Upper lobe of left lung (tissue), 6 donors: ENCODE measurements around the gene SNX14. TPM values are rescaled to one million over a fixed set of nuclear protein-coding genes. Genes with fewer than 3 reads are reported as not detected.

Source experiments
- ATAC-seq, 2 donors: fragments of 200-7000 bp; cut with Tn5 transposase; one replicate each; pipeline ENCODE4 v1.9.1; 2022; ENCODE audit warnings: mild to moderate bottlenecking in 2 of 2, moderate library complexity in 2 of 2; ENCODE audit not compliant: low FRiP score in 2 of 2
- DNase-seq, 2 donors: peaks; one replicate each; pipeline ENCODE4 v3.0.0-alpha.2; 2019 to 2020
- H3K27ac ChIP-seq, 4 donors: fragments of 200-600 bp; sonication (generic); one replicate each; pipeline ENCODE4 v1.5.1; 2016 to 2019
- H3K27me3 ChIP-seq, 4 donors: fragments of 200-600 bp; sonication (generic); one replicate each; pipeline ENCODE4 v1.5.1; 2017 to 2019
- H3K36me3 ChIP-seq, 4 donors: fragments of 200-600 bp; sonication (generic); one replicate each; pipeline ENCODE4 v1.5.1; 2016 to 2019
- H3K4me1 ChIP-seq, 4 donors: fragments of 200-600 bp; sonication (generic); one replicate each; pipeline ENCODE4 v1.5.1; 2018 to 2019
- H3K4me3 ChIP-seq, 4 donors: fragments of 200-600 bp; sonication (generic); one replicate each; pipeline ENCODE4 v1.5.1; 2017 to 2019; ENCODE audit warnings: mild to moderate bottlenecking in 2 of 4, moderate library complexity in 1 of 4
- H3K9me3 ChIP-seq, 4 donors: fragments of 200-600 bp; sonication (generic); one replicate each; pipeline ENCODE4 v1.5.1; 2018 to 2019
- EP300 ChIP-seq, 4 donors: sonication (generic); formaldehyde crosslinking; IDR thresholded peaks; one replicate each; pipeline ENCODE4 v1.5.1; 2017; ENCODE audit warnings: antibody characterized with exemption in 4 of 4, control low read depth in 2 of 4
- POLR2A ChIP-seq, 4 donors: fragments of 450-650 bp; IDR thresholded peaks; one replicate each; pipeline ENCODE4 v1.5.1; 2016 to 2017; ENCODE audit warnings: antibody characterized with exemption in 4 of 4, mild to moderate bottlenecking in 2 of 4
- POLR2AphosphoS5 ChIP-seq, 2 donors: sonication (generic); formaldehyde crosslinking; IDR thresholded peaks; one replicate each; pipeline ENCODE4 v1.5.1; 2017; ENCODE audit warnings: antibody characterized with exemption in 2 of 2
- WGBS, 2 donors: methylation state at CpG; one replicate each; pipeline ENCODE4 v1.1.5; 2017 to 2018; 5-methylcytosine and 5-hydroxymethylcytosine counted together
- total RNA-seq, 6 donors: library from RNA; depleted of rRNA in 4 of 6; stranded (reverse); fragments of >200 nt in 4 of 6; gene quantifications; one replicate each; pipeline versions ENCODE4 v1.1.0 to v1.2.1, GENCODE V29; 2016 to 2021
- TF ChIP-seq, protein P1 (sequence below), 6 experiments: fragments of 450-650 bp in 4 of 6; fragments of 200-600 bp in 2 of 6; sonication (generic) in 2 of 6; IDR thresholded peaks; one replicate each; pipeline ENCODE4 v1.5.1; 2016 to 2019; ENCODE audit warnings: antibody characterized with exemption in 6 of 6
- donor health status: DM: no; HTN: no; CAD: no; lungs with moderate emphysema.
- donor health status: DM: no; HTN: yes; CAD: no; lungs with severe emphysema.

The SNX14 gene
- total RNA-seq, 6 donors from 2014 or later = 43.7 to 170 (median 88.6) TPM

DNA sequence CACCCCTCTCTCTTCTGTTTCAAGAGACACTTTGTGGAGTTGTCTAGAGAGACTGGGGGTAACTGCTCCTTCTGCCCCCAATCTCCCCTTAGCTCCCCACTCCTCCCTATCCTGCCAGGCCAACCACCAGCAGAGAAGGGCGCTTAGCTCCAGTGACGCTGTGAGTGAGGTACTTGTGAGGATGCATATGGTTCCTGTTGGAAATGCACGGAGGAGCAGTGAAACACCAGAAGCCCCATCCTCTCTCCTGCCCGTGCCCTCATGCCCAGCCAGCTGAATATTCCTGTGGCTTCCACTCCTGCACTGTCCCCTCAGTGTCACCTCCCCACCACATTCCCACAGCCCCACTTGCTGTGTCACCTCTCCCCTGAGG is 131.9 kb downstream of the SNX14 start:
- no peak for DNase-seq
- no peaks in the 10 kb centered on the region for H3K36me3 ChIP-seq
- no peak for ATAC-seq
- H3K27me3 ChIP-seq = no peaks in the 10 kb centered on the region
- no peaks in the 10 kb centered on the region for H3K9me3 ChIP-seq
- no peak overlapping the region for H3K4me3 ChIP-seq
- H3K27ac ChIP-seq = peak overlapping the region in 3 of 4 donors; percentile 23 to 58 (median 32)
- peaks cover 6 to 25% (median 13%) of the 10 kb centered on the region in 4 donors for H3K4me1 ChIP-seq
- 74 to 76% methylated on average over 4 of the region's 4 CpGs for WGBS, 2 donors
- TF ChIP-seq, protein P1, sequence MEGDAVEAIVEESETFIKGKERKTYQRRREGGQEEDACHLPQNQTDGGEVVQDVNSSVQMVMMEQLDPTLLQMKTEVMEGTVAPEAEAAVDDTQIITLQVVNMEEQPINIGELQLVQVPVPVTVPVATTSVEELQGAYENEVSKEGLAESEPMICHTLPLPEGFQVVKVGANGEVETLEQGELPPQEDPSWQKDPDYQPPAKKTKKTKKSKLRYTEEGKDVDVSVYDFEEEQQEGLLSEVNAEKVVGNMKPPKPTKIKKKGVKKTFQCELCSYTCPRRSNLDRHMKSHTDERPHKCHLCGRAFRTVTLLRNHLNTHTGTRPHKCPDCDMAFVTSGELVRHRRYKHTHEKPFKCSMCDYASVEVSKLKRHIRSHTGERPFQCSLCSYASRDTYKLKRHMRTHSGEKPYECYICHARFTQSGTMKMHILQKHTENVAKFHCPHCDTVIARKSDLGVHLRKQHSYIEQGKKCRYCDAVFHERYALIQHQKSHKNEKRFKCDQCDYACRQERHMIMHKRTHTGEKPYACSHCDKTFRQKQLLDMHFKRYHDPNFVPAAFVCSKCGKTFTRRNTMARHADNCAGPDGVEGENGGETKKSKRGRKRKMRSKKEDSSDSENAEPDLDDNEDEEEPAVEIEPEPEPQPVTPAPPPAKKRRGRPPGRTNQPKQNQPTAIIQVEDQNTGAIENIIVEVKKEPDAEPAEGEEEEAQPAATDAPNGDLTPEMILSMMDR (IDR thresholded peaks at IDR 0.05) = no peak

- TF ChIP-seq, protein P1 (IDR thresholded peaks at IDR 0.05) = no peak
- TF ChIP-seq EP300 (IDR thresholded peaks at IDR 0.05) (no peak), POLR2A (IDR thresholded peaks at IDR 0.05) (no peak), POLR2AphosphoS5 (IDR thresholded peaks at IDR 0.05) (no peak)
- DNase-seq = no peak
- Histone ChIP-seq H3K36me3 (no peaks in the 10 kb centered on the region), H3K9me3 (no peaks in the 10 kb centered on the region), H3K4me3 (no peak overlapping the region), H3K27me3 (no peaks in the 10 kb centered on the region), H3K4me1 (peaks cover 6 to 25% (median 13%) of the 10 kb centered on the region in 4 donors), H3K27ac (peak overlapping the region; percentile 23 to 58 (median 32))
- WGBS, 2 donors = 56 to 59% methylated on average over 4 of the region's 4 CpGs
- ATAC-seq = no peak
Measured at GRCh38 chr6:85460921-85461797, 132.5 kb downstream of the SNX14 start.

DNA sequence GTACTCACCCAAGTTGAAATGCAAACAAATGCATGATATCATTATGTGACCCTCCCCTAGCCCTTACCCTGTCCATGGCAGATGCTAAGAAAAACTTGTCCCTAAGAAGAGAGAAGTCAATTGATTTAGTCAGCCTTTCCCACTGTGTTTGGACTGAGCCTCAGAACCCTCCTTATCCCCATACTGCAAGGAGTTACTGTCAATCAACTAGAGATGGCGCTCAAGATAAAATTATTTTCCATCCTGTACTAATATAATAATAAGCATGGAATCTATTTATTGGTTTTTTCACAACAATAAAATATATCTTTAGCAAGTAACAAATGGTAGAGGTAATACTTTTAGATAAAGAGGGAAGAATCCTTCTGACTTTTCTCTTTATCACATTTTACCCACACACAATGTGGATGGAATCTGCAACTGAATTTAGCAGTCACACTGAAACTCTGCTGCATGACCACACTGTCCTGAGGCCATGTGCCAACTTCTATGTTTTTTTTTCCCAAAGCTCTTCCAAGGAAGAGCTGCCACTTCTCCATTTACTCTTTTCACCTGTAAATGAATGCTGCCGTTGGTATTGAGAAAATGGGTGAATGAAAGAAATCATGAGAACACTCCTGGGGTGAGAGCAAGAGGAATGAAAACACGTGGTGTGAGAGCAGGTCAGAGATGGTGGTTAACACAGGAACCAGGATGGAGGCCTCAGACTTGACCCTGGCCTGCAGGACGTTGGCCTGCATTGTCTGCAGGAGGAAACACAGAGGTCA is 133.3 kb downstream of the SNX14 start:
- Histone ChIP-seq H3K9me3 (no peaks in the 10 kb centered on the region), H3K27ac (peak overlapping the region in 3 of 4 donors; percentile 23 to 58 (median 32)), H3K27me3 (no peaks in the 10 kb centered on the region), H3K4me3 (no peak overlapping the region), H3K4me1 (peaks cover 6 to 25% (median 11%) of the 10 kb centered on the region in 4 donors), H3K36me3 (no peaks in the 10 kb centered on the region)
- ATAC-seq (no peak), DNase-seq (no peak)
- 48 to 62% methylated on average over 4 of the region's 4 CpGs for WGBS, 2 donors
- TF ChIP-seq EP300 (IDR thresholded peaks at IDR 0.05) (no peak), POLR2A (IDR thresholded peaks at IDR 0.05) (no peak), POLR2AphosphoS5 (IDR thresholded peaks at IDR 0.05) (no peak)
- TF ChIP-seq, protein P1 (IDR thresholded peaks at IDR 0.05) = no peak

DNA sequence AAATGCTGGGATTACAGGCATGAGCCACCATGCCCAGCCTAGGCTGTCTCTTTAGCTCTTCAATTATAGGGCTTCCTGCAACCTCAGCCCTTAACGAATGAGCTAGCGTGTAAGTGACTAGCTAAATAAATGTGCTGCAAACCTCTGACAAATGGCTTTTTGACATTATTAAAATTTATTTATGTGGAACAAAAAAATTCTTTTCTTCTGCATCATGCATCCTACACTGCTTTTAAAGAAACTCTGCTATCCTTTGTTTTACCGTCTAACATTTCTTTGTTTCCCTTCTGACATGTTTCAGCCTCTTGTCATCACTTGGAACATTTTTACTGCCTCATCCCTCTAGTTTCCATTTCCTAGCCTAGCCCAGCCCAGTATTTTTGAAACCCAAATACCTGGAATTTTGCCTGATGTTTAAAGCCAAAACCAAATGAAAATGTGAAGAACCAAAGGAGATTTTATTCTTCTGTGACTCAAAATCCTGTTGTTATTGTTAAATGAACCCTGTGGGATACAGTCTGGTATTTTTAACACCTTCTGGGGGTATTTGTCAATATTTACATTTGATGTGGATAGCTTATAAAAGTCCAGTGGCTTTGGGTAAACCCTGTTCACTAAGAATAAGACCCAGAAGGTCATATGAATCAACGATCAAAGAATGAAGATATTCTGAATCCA is 134.3 kb downstream of the SNX14 start:
- H3K4me3 ChIP-seq = no peak overlapping the region
- TF ChIP-seq, protein P1 (IDR thresholded peaks at IDR 0.05) = no peak
- ATAC-seq (peak in 1 of 2 donors; percentile 69), DNase-seq (no peak)
- no peaks in the 10 kb centered on the region for H3K9me3 ChIP-seq
- peak overlapping the region in 1 of 4 donors; percentile 30 for H3K27ac ChIP-seq
- peaks cover 4 to 25% (median 9%) of the 10 kb centered on the region in 4 donors for H3K4me1 ChIP-seq
- WGBS, 2 donors = 54 to 62% methylated on average over 4 of the region's 4 CpGs
- H3K27me3 ChIP-seq = no peaks in the 10 kb centered on the region
- no peaks in the 10 kb centered on the region for H3K36me3 ChIP-seq
